Osteoblast (primary cell): ENCODE data around the gene LCE1D. TPM values are rescaled to one million over a fixed set of nuclear protein-coding genes. Genes with fewer than 3 reads are reported as not detected.

ENCODE experiments used
- DNase-seq: peaks from one replicate; pipeline ENCODE4 v3.0.0; 2011; ENCODE audit warnings: low spot score, mixed read lengths; ENCODE audit not compliant: insufficient read length; ENCODE audit errors: missing footprints
- H2AFZ ChIP-seq: 2 replicates; pipeline ENCODE4 v1.6.0; 2011; ENCODE audit warnings: mild to moderate bottlenecking, low read length
- H3K27ac ChIP-seq: 2 replicates; pipeline ENCODE4 v1.5.1; 2011; ENCODE audit warnings: mild to moderate bottlenecking, low read depth, low read length, moderate library complexity
- H3K27me3 ChIP-seq: 2 replicates; pipeline ENCODE4 v1.6.0; 2012; ENCODE audit warnings: mild to moderate bottlenecking, control low read depth, inconsistent platforms, low read length, moderate library complexity; ENCODE audit not compliant: insufficient read depth
- H3K36me3 ChIP-seq: 2 replicates; pipeline ENCODE4 v1.5.1; 2011; ENCODE audit warnings: mild to moderate bottlenecking, low read length, control low read depth, moderate library complexity; ENCODE audit not compliant: insufficient read depth
- H3K4me1 ChIP-seq: 2 replicates; pipeline ENCODE4 v1.5.1; 2011; ENCODE audit warnings: mild to moderate bottlenecking, low read length, control low read depth, moderate library complexity; ENCODE audit not compliant: insufficient read depth
- H3K4me2 ChIP-seq: 2 replicates; pipeline ENCODE4 v1.6.0; 2011; ENCODE audit warnings: mild to moderate bottlenecking, low read length; ENCODE audit not compliant: insufficient read depth
- H3K4me3 ChIP-seq: fragments of 200-600 bp; sonication (generic); 3 replicates; pipeline ENCODE4 v1.5.1; 2012; ENCODE audit warnings: mild to moderate bottlenecking, low read length, inconsistent platforms; ENCODE audit not compliant: insufficient read depth
- H3K79me2 ChIP-seq: 2 replicates; pipeline ENCODE4 v1.6.0; 2012; ENCODE audit warnings: mild to moderate bottlenecking, low read length, control low read depth, inconsistent platforms; ENCODE audit not compliant: insufficient read depth
- H3K9me3 ChIP-seq: 2 replicates; pipeline ENCODE4 v1.5.1; 2011; ENCODE audit warnings: low read depth, low read length, control low read depth
- H4K20me1 ChIP-seq: 2 replicates; pipeline ENCODE4 v1.6.0; 2012; ENCODE audit warnings: mild to moderate bottlenecking, low read length, control low read depth; ENCODE audit not compliant: insufficient read depth
- CTCF ChIP-seq: IDR thresholded peaks from 2 replicates; pipeline ENCODE4 v1.5.1; 2011; ENCODE audit warnings: mild to moderate bottlenecking, low read depth, low read length, moderate library complexity; ENCODE audit errors: extremely low read depth
- total RNA-seq: library from RNA; depleted of rRNA; stranded (reverse); fragments of >200 nt; gene quantifications from 2 replicates; pipeline ENCODE4 v1.2.3, GENCODE V29; 2012

LCE1D gene
- total RNA-seq, 1 donor: not detected

- no peak for TF ChIP-seq CTCF
- no peaks in the 10 kb centered on the region for H3K79me2 ChIP-seq
- DNase-seq: no peak
- H3K36me3 ChIP-seq: no peaks in the 10 kb centered on the region
- no peaks in the 10 kb centered on the region for H4K20me1 ChIP-seq
- no peaks in the 10 kb centered on the region for H3K27me3 ChIP-seq
- no peaks in the 10 kb centered on the region for H3K4me1 ChIP-seq
- no peaks in the 10 kb centered on the region for H3K9me3 ChIP-seq
- H3K27ac ChIP-seq: no peak overlapping the region
- H2AFZ ChIP-seq: no peak overlapping the region
- H3K4me3 ChIP-seq: no peak overlapping the region
- H3K4me2 ChIP-seq: no peak overlapping the region
These were observed 14.5 kb downstream of the LCE1D start for GRCh38 chr1:152811050-152811449.

GRCh38 chr1:152811671-152812070 is 15.2 kb downstream of the LCE1D start, which contains the start of gene LCE1B:
Gene LCE1B, plus strand, starts transcription at chr1:152811971. Its CDS starts 476 bp downstream, at chr1:152812447.
- H3K4me2 ChIP-seq: no peak within 1 kb of the TSS
- H3K27ac ChIP-seq: no peak within 1 kb of the TSS
- no peak for TF ChIP-seq CTCF
- H3K79me2 ChIP-seq: no peaks in the 10 kb centered on the region
- H3K9me3 ChIP-seq: no peaks in the 10 kb centered on the region
- no peak for DNase-seq
- H3K36me3 ChIP-seq: no peaks in the 10 kb centered on the region
- H3K4me1 ChIP-seq: no peaks in the 10 kb centered on the region
- H3K4me3 ChIP-seq: no peak within 1 kb of the TSS
- H3K27me3 ChIP-seq: no peaks in the 10 kb centered on the region
- H4K20me1 ChIP-seq: no peaks in the 10 kb centered on the region
- H2AFZ ChIP-seq: no peak within 1 kb of the TSS

- H3K4me1 ChIP-seq: no peaks in the 10 kb centered on the region
- no peaks in the 10 kb centered on the region for H4K20me1 ChIP-seq
- no peak overlapping the region for H3K27ac ChIP-seq
- no peak for DNase-seq
- H3K9me3 ChIP-seq: no peaks in the 10 kb centered on the region
- H3K27me3 ChIP-seq: no peaks in the 10 kb centered on the region
- no peaks in the 10 kb centered on the region for H3K36me3 ChIP-seq
- no peaks in the 10 kb centered on the region for H3K79me2 ChIP-seq
- no peak overlapping the region for H3K4me3 ChIP-seq
- no peak overlapping the region for H3K4me2 ChIP-seq
- H2AFZ ChIP-seq: no peak overlapping the region
- TF ChIP-seq CTCF: no peak
These were observed 20.8 kb downstream of the LCE1D start for GRCh38 chr1:152817309-152817708.

GRCh38 chr1:152823294-152823693 is 26.8 kb downstream of the LCE1D start:
- H3K4me1 ChIP-seq: no peaks in the 10 kb centered on the region
- no peaks in the 10 kb centered on the region for H3K27me3 ChIP-seq
- no peak overlapping the region for H3K4me3 ChIP-seq
- no peaks in the 10 kb centered on the region for H3K79me2 ChIP-seq
- no peak for TF ChIP-seq CTCF
- no peaks in the 10 kb centered on the region for H3K36me3 ChIP-seq
- H3K27ac ChIP-seq: no peak overlapping the region
- H3K4me2 ChIP-seq: no peak overlapping the region
- DNase-seq: no peak
- H3K9me3 ChIP-seq: no peaks in the 10 kb centered on the region
- no peak overlapping the region for H2AFZ ChIP-seq
- H4K20me1 ChIP-seq: no peaks in the 10 kb centered on the region
